Liver (tissue), 9 donors: Measurements from ENCODE around the gene PRSS38. TPM values are rescaled to one million over a fixed set of nuclear protein-coding genes. Genes with fewer than 3 reads are reported as not detected.

Experiments used
- DNase-seq: peaks from one replicate; pipeline ENCODE4 v3.0.0-alpha.2; 2017; ENCODE audit warnings: low spot score
- H3K27ac ChIP-seq, 2 donors: one replicate each; pipeline ENCODE4 v1.7.0; 2013; ENCODE audit warnings: inconsistent platforms in 2 of 2, low read length in 2 of 2, control low read depth in 1 of 2, low read depth in 1 of 2, mild to moderate bottlenecking in 1 of 2
- H3K27me3 ChIP-seq, 4 donors: one replicate each; pipeline versions ENCODE4 v1.6.1 to v1.7.0; 2013; ENCODE audit warnings: low read length in 3 of 4, inconsistent platforms in 1 of 4, mild to moderate bottlenecking in 1 of 4, moderate library complexity in 1 of 4; ENCODE audit not compliant: control insufficient read depth in 4 of 4, insufficient read depth in 4 of 4
- H3K36me3 ChIP-seq, 4 donors: one replicate each; pipeline versions ENCODE4 v1.6.1 to v1.7.0; 2013; ENCODE audit warnings: low read length in 3 of 4, mild to moderate bottlenecking in 3 of 4, low read depth in 1 of 4, moderate library complexity in 1 of 4; ENCODE audit not compliant: control insufficient read depth in 4 of 4, insufficient read depth in 3 of 4
- H3K4me1 ChIP-seq, 4 donors: one replicate each; pipeline versions ENCODE4 v1.6.1 to v1.7.0; 2013; ENCODE audit warnings: low read length in 3 of 4, mild to moderate bottlenecking in 3 of 4, moderate library complexity in 1 of 4; ENCODE audit not compliant: control insufficient read depth in 4 of 4, insufficient read depth in 4 of 4
- H3K4me3 ChIP-seq, 3 donors: one replicate each; pipeline versions ENCODE4 v1.6.1 to v1.7.0; 2013; ENCODE audit warnings: low read length in 3 of 3, control low read depth in 1 of 3, low read depth in 1 of 3, mild to moderate bottlenecking in 1 of 3
- H3K9ac ChIP-seq, 2 donors: one replicate each; pipeline ENCODE4 v1.7.0; 2013; ENCODE audit warnings: low read length in 2 of 2, mild to moderate bottlenecking in 2 of 2, moderate library complexity in 2 of 2, control low read depth in 1 of 2, low read depth in 1 of 2
- H3K9me3 ChIP-seq, 4 donors: one replicate each; pipeline versions ENCODE4 v1.6.1 to v1.7.0; 2013; ENCODE audit warnings: low read length in 3 of 4; ENCODE audit not compliant: control insufficient read depth in 4 of 4
- ATF3 ChIP-seq: IDR thresholded peaks from 2 replicates; pipeline ENCODE4 v1.6.1; 2016; ENCODE audit warnings: antibody characterized with exemption
- CTCF ChIP-seq: fragments of 150-350 bp; IDR thresholded peaks from 2 replicates; pipeline ENCODE4 v1.5.1; 2017; ENCODE audit warnings: improper control_type of control experiment, low read depth, low read length; ENCODE audit not compliant: missing input control
- FOXA1 ChIP-seq: IDR thresholded peaks from 2 replicates; pipeline ENCODE4 v1.6.1; 2016; ENCODE audit warnings: antibody characterized with exemption
- FOXA2 ChIP-seq: IDR thresholded peaks from 2 replicates; pipeline ENCODE4 v1.6.1; 2016; ENCODE audit warnings: antibody characterized with exemption
- GABPA ChIP-seq, 2 donors: IDR thresholded peaks in 1 of 2; conservative IDR thresholded peaks in 1 of 2; 2 replicates each; pipeline ENCODE4 v1.6.1; 2016; ENCODE audit warnings: antibody characterized with exemption in 2 of 2, mild to moderate bottlenecking in 1 of 2, moderate library complexity in 1 of 2
- HNF4A ChIP-seq, 2 donors: conservative IDR thresholded peaks; 2 replicates each; pipeline ENCODE4 v1.6.1; 2016; ENCODE audit warnings: antibody characterized with exemption in 2 of 2, mild to moderate bottlenecking in 2 of 2
- HNF4G ChIP-seq: IDR thresholded peaks from 2 replicates; pipeline ENCODE4 v1.6.1; 2016; ENCODE audit warnings: antibody characterized with exemption
- JUND ChIP-seq, 2 donors: IDR thresholded peaks; 2 replicates each; pipeline ENCODE4 v1.6.1; 2016; ENCODE audit warnings: antibody characterized with exemption in 2 of 2
- NR2F2 ChIP-seq: IDR thresholded peaks from 2 replicates; pipeline ENCODE4 v1.6.1; 2016; ENCODE audit warnings: antibody characterized with exemption
- REST ChIP-seq: IDR thresholded peaks from 2 replicates; pipeline ENCODE4 v1.6.1; 2016; ENCODE audit warnings: antibody characterized with exemption, mild to moderate bottlenecking
- RXRA ChIP-seq, 2 donors: IDR thresholded peaks; 2 replicates each; pipeline ENCODE4 v1.6.1; 2017 to 2018; ENCODE audit warnings: antibody characterized with exemption in 2 of 2, mild to moderate bottlenecking in 1 of 2
- SP1 ChIP-seq: IDR thresholded peaks from 2 replicates; pipeline ENCODE4 v1.6.1; 2018; ENCODE audit warnings: antibody characterized with exemption, mild to moderate bottlenecking
- TAF1 ChIP-seq: conservative IDR thresholded peaks from 2 replicates; pipeline ENCODE4 v1.6.1; 2016; ENCODE audit warnings: antibody characterized with exemption, mild to moderate bottlenecking
- YY1 ChIP-seq: IDR thresholded peaks from 2 replicates; pipeline ENCODE4 v1.6.1; 2016; ENCODE audit warnings: antibody characterized with exemption, mild to moderate bottlenecking
- ZBTB33 ChIP-seq: IDR thresholded peaks from 2 replicates; pipeline ENCODE4 v1.6.1; 2016; ENCODE audit warnings: antibody characterized with exemption
- WGBS: extraction: QIAGEN DNeasy Blood & Tissue Kit; methylation state at CpG from one replicate; pipeline ENCODE4 v1.1.7; 2013; 5-methylcytosine and 5-hydroxymethylcytosine counted together
- polyA plus RNA-seq, 2 donors: library from polyadenylated mRNA; stranded (reverse) in 1 of 2; unstranded in 1 of 2; fragments of 200-250 nt in 1 of 2; fragments of >200 nt in 1 of 2; fragmentation: Nextera tagmentation in 1 of 2; extraction: Ambion mirVana in 1 of 2; gene quantifications; one replicate each; pipeline versions ENCODE4 v1.2.1 to v1.2.3, GENCODE V29; 2013 to 2015
- total RNA-seq, 2 donors: library from RNA; depleted of rRNA; stranded (reverse); fragments of >200 nt; gene quantifications; one replicate each; pipeline ENCODE4 v1.2.3, GENCODE V29; 2014
- donor health status: healthy.
- donor health status: healthy.
- donor health status: healthy.
- donor health status: healthy.
- donor health status: healthy.

The PRSS38 gene
- total and polyA plus RNA-seq, 4 donors: not detected

- Histone ChIP-seq H3K27me3 (no peaks in the 10 kb centered on the region), H3K36me3 (no peaks in the 10 kb centered on the region), H3K27ac (no peak overlapping the region), H3K4me3 (no peak overlapping the region), H3K4me1 (no peaks in the 10 kb centered on the region), H3K9me3 (no peaks in the 10 kb centered on the region), H3K9ac (no peak overlapping the region)
- peak; percentile 32 for DNase-seq
- TF ChIP-seq RXRA (IDR thresholded peaks at IDR 0.05): no peak
- WGBS: 79% methylated on average over 9 of the region's 9 CpGs
These were observed 77.9 kb downstream of the PRSS38 start for GRCh38 chr1:227893300-227893948.

- no peak overlapping the region for H3K27ac ChIP-seq
- no peaks in the 10 kb centered on the region for H3K4me1 ChIP-seq
- H3K27me3 ChIP-seq: no peaks in the 10 kb centered on the region
- DNase-seq: peak; percentile 32
- no peaks in the 10 kb centered on the region for H3K9me3 ChIP-seq
- 75% methylated on average over 27 of the region's 27 CpGs for WGBS
- TF ChIP-seq HNF4G (no peak), ATF3 (no peak), GABPA (IDR thresholded peaks at IDR 0.05 in 1 of 2, conservative IDR thresholded peaks at IDR 0.05 in 1 of 2) (no peak), NR2F2 (no peak), TAF1 (no peak), CTCF (no peak), REST (no peak), JUND (IDR thresholded peaks at IDR 0.05) (no peak)
- H3K36me3 ChIP-seq: no peaks in the 10 kb centered on the region
- no peak overlapping the region for H3K4me3 ChIP-seq
- H3K9ac ChIP-seq: no peak overlapping the region
These were observed 78.7 kb downstream of the PRSS38 start for GRCh38 chr1:227893949-227894721.

GRCh38 chr1:227894831-227895451, 79.5 kb downstream of the PRSS38 start:
- WGBS: 87% methylated on average over 12 of the region's 12 CpGs
- Histone ChIP-seq H3K4me3 (no peak overlapping the region), H3K27ac (no peak overlapping the region), H3K9ac (no peak overlapping the region), H3K36me3 (no peaks in the 10 kb centered on the region), H3K4me1 (no peaks in the 10 kb centered on the region), H3K27me3 (no peaks in the 10 kb centered on the region), H3K9me3 (no peaks in the 10 kb centered on the region)
- peak; percentile 27 for DNase-seq
- TF ChIP-seq FOXA2 (no peak), ZBTB33 (no peak), YY1 (no peak), SP1 (no peak), RXRA (IDR thresholded peaks at IDR 0.05) (no peak), FOXA1 (no peak), REST (no peak), HNF4A (conservative IDR thresholded peaks at IDR 0.05) (no peak)
